GM19372 (cell line): ENCODE measurements around the gene PFKP.

ENCODE experiments used
- ATAC-seq: cut with Tn5 transposase; IDR thresholded peaks from one replicate; pipeline ENCODE4 v1.9.1; 2021; ENCODE audit warnings: mild to moderate bottlenecking, low read depth, moderate library complexity; ENCODE audit not compliant: unreplicated experiment

The PFKP gene

GRCh38 chr10:3128379-3129130 is 61.2 kb downstream of the PFKP start:
- ATAC-seq = no peak

- ATAC-seq = no peak
Measured at GRCh38 chr10:3129581-3130340, 62.4 kb downstream of the PFKP start.

- no peak for ATAC-seq
Measured at GRCh38 chr10:3131098-3131497, 63.8 kb downstream of the PFKP start.

- ATAC-seq = no peak
Measured at GRCh38 chr10:3132036-3133025, 65.0 kb downstream of the PFKP start.

- no peak for ATAC-seq
Measured at GRCh38 chr10:3133948-3134347, 66.6 kb downstream of the PFKP start.

GRCh38 chr10:3135006-3135405 is 67.7 kb downstream of the PFKP start:
- ATAC-seq = no peak

- ATAC-seq = no peak
Measured at GRCh38 chr10:3136336-3136735, 69.0 kb downstream of the PFKP start.

- no peak for ATAC-seq
Measured at GRCh38 chr10:3136763-3137611, 69.6 kb downstream of the PFKP start.

GRCh38 chr10:3137958-3138726 is 70.8 kb downstream of the PFKP start:
- no peak for ATAC-seq

- no peak for ATAC-seq
Measured at GRCh38 chr10:3139216-3139910, 72.0 kb downstream of the PFKP start.

GRCh38 chr10:3140280-3140679 is 72.9 kb downstream of the PFKP start:
- no peak for ATAC-seq

GRCh38 chr10:3141351-3142005 is 74.1 kb downstream of the PFKP start:
- ATAC-seq = no peak

GRCh38 chr10:3142146-3142875 is 75.0 kb downstream of the PFKP start:
- no peak for ATAC-seq

- no peak for ATAC-seq
Measured at GRCh38 chr10:3143366-3143765, 76.0 kb downstream of the PFKP start.

- no peak for ATAC-seq
Measured at GRCh38 chr10:3143791-3144434, 76.6 kb downstream of the PFKP start.

GRCh38 chr10:3145366-3145765 is 78.0 kb downstream of the PFKP start:
- no peak for ATAC-seq

GRCh38 chr10:3146289-3146688 is 78.9 kb downstream of the PFKP start:
- ATAC-seq = no peak
